ENCODE results near the gene CEND1. TPM values are rescaled to one million over a fixed set of nuclear protein-coding genes. Genes with fewer than 3 reads are reported as not detected.

CEND1 gene
- polyA plus RNA-seq, 1 of the 3 experiments (the other 2 are of a cell fraction), result 3.6 TPM

DNA sequence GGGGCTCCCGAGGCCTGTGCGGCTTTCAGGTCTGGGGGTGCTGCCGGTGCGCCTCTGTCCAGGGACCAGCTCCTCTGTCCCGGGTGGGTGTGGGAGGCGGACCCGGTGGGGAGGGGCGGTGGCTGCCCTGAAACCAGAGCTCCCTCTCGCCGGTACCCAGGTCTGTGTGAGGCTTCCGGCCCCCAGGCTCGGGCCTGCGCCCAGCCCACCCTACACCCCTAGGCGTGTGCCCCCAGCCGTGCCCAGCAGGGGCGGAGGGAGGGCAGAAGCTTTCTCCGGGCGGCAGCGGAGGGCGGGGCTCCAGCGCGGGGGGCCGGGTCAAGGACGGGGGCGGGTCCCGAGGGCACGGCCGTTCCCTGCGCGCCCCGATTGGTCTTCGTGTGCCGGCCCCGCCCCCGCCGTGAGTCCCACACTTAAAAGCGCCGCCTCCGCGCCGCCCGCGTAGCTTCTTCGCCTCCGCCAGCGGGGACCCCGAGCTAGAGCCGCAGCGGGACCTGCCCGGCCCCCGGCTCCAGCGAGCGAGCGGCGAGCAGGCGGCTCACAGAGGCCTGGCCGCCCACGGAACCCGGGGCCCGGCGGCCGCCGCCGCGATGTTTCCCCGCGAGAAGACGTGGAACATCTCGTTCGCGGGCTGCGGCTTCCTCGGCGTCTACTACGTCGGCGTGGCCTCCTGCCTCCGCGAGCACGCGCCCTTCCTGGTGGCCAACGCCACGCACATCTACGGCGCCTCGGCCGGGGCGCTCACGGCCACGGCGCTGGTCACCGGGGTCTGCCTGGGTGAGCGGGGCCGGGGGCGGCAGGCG, 29.4 kb upstream of the CEND1 start:
- H3K9me3 ChIP-seq, result no peaks in the 10 kb centered on the region
- CTCF ChIA-PET, result interaction anchor here (0.8 to 1.7 kb wide), 10 partner anchors 9 to 124 kb away, joined by 3 to 9 read pairs (median 4); partner anchors contain the start of genes CD151, CRACR2B, DEAF1 and RPLP2
- H3K4me2 ChIP-seq, result peak overlapping the region; percentile 98
- peak overlapping the region; percentile 71 to 79 for H3K4me3 ChIP-seq (ENCODE audit: low read depth in 2 of 2, low read length in 1 of 2)
- POLR2A ChIA-PET, result interaction anchor here (0.7 to 2.7 kb wide), 15 partner anchors 9 to 124 kb away, joined by 3 to 34 read pairs (median 6); partner anchors contain the start of genes CD151, CEND1, CRACR2B and DEAF1
- peak overlapping the region; percentile 83 for H3K9ac ChIP-seq
- WGBS (ENCODE audit: low lambda C conversion rate), result 2% methylated on average over 19 of the region's 96 CpGs
- H3K27ac ChIP-seq (ENCODE audit: low read depth in 2 of 2, low read length in 1 of 2), result peak overlapping the region; percentile 73 to 75
- H3K9me2 ChIP-seq, result no peaks in the 10 kb centered on the region
- peak; percentile 59; the same call in 1 of the 2 replicates for TF ChIP-seq SIN3A (IDR thresholded peaks at IDR 0.05; ENCODE audit: borderline replicate concordance, low read depth, low read length)
- TF ChIP-seq TAF1 (IDR thresholded peaks at IDR 0.05; ENCODE audit: borderline replicate concordance, low read depth, low read length), result peak; percentile 76; the same call in 1 of the 2 replicates
- peak; percentile 71 for TF ChIP-seq MXI1 (IDR thresholded peaks at IDR 0.05; ENCODE audit: low read depth, low read length)
- TF ChIP-seq, protein P1, sequence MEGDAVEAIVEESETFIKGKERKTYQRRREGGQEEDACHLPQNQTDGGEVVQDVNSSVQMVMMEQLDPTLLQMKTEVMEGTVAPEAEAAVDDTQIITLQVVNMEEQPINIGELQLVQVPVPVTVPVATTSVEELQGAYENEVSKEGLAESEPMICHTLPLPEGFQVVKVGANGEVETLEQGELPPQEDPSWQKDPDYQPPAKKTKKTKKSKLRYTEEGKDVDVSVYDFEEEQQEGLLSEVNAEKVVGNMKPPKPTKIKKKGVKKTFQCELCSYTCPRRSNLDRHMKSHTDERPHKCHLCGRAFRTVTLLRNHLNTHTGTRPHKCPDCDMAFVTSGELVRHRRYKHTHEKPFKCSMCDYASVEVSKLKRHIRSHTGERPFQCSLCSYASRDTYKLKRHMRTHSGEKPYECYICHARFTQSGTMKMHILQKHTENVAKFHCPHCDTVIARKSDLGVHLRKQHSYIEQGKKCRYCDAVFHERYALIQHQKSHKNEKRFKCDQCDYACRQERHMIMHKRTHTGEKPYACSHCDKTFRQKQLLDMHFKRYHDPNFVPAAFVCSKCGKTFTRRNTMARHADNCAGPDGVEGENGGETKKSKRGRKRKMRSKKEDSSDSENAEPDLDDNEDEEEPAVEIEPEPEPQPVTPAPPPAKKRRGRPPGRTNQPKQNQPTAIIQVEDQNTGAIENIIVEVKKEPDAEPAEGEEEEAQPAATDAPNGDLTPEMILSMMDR (IDR thresholded peaks at IDR 0.05), result 0 out of 2 replicates have a peak, but pooled peaks have one; percentile 8
- TF ChIP-seq JUND (IDR thresholded peaks at IDR 0.05), result no peak
- TF ChIP-seq POLR2AphosphoS5 (IDR thresholded peaks at IDR 0.05; ENCODE audit: low read depth, low read length), result peak; percentile 96
- TF ChIP-seq, protein P2, sequence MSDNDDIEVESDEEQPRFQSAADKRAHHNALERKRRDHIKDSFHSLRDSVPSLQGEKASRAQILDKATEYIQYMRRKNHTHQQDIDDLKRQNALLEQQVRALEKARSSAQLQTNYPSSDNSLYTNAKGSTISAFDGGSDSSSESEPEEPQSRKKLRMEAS (IDR thresholded peaks at IDR 0.05; ENCODE audit: low read depth), result no peak
- no peak for TF ChIP-seq RXRA (IDR thresholded peaks at IDR 0.05; ENCODE audit: borderline replicate concordance, low read depth)
- no peak for TF ChIP-seq GATA2 (CRISPR knock-in tag; IDR thresholded peaks at IDR 0.05)
- TF ChIP-seq, protein P3, sequence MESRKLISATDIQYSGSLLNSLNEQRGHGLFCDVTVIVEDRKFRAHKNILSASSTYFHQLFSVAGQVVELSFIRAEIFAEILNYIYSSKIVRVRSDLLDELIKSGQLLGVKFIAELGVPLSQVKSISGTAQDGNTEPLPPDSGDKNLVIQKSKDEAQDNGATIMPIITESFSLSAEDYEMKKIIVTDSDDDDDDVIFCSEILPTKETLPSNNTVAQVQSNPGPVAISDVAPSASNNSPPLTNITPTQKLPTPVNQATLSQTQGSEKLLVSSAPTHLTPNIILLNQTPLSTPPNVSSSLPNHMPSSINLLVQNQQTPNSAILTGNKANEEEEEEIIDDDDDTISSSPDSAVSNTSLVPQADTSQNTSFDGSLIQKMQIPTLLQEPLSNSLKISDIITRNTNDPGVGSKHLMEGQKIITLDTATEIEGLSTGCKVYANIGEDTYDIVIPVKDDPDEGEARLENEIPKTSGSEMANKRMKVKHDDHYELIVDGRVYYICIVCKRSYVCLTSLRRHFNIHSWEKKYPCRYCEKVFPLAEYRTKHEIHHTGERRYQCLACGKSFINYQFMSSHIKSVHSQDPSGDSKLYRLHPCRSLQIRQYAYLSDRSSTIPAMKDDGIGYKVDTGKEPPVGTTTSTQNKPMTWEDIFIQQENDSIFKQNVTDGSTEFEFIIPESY (IDR thresholded peaks at IDR 0.05; ENCODE audit: borderline replicate concordance, low read depth), result peak; percentile 54; the same call in 1 of the 2 replicates
- peaks cover 26% of the 10 kb centered on the region for H3K79me2 ChIP-seq (ENCODE audit: insufficient read depth)
- H4K20me1 ChIP-seq (ENCODE audit: insufficient read depth), result peaks cover 28% of the 10 kb centered on the region
- peaks cover 3 to 8% of the 10 kb centered on the region in 2 experiments for H3K36me3 ChIP-seq (replicated peaks in 1 of 2; ENCODE audit: control insufficient read depth in 1 of 2, insufficient read depth in 2 of 2, low read length in 1 of 2)
- H2AFZ ChIP-seq (ENCODE audit: low read depth), result peak overlapping the region; percentile 82; the same call in 1 of the 2 replicates
- H3K4me1 ChIP-seq (ENCODE audit: control insufficient read depth in 1 of 2, insufficient read depth in 2 of 2, low read depth in 1 of 2, low read length in 1 of 2), result peaks cover 14 to 26% of the 10 kb centered on the region in 2 experiments; a peak in 3 of 4 replicates
- H3F3A ChIP-seq (replicated peaks; ENCODE audit: insufficient read depth), result peaks cover 16% of the 10 kb centered on the region
- peak; percentile 98 for DNase-seq
- no peaks in the 10 kb centered on the region for H3K27me3 ChIP-seq (ENCODE audit: insufficient read depth)
